GM12878 (cell line): ENCODE results near the gene LDLRAD3. TPM values are rescaled to one million over a fixed set of nuclear protein-coding genes. Genes with fewer than 3 reads are reported as not detected.

Source experiments
- ATAC-seq: fragments of 200-7000 bp; cut with Tn5 transposase; 3 replicates; pipeline ENCODE4 v1.9.1; 2020; ENCODE audit warnings: mild to moderate bottlenecking, moderate library complexity
- BruUV-seq: library from RNA; stranded (reverse); fragments of 400-500 nt; replicated peaks from 2 replicates; lab custom pipeline; 2021; lab: Mats Ljungman, UMichigan
- CTCF ChIA-PET: fragments of 300-600 bp; sonication (Branson Sonifier 250); formaldehyde crosslinking; extraction: SDS; loops from one replicate; lab custom pipeline; 2021; ENCODE audit warnings: inconsistent platforms; lab: Yijun Ruan, JAX
- POLR2A ChIA-PET: fragments of 350-600 bp; formaldehyde crosslinking; extraction: SDS; loops from one replicate; lab custom pipeline; 2021; ENCODE audit warnings: inconsistent platforms; lab: Charles Lee
- RAD21 ChIA-PET: fragments of 300-600 bp; sonication (Branson Sonifier 250); formaldehyde crosslinking; loops from one replicate; lab custom pipeline; 2023; ENCODE audit warnings: antibody characterized with exemption; ENCODE audit not compliant: unreplicated experiment; lab: Charles Lee
- SMC1A ChIA-PET: fragments of 300-600 bp; sonication (Branson Sonifier 250); formaldehyde crosslinking; loops from one replicate; lab custom pipeline; 2023; ENCODE audit not compliant: unreplicated experiment, uncharacterized antibody; lab: Charles Lee
- DNase-seq: peaks from one replicate; pipeline ENCODE4 v3.0.0-alpha.2; 2011; ENCODE audit warnings: low read depth, low spot score
- FAIRE-seq: peaks from 3 replicates; lab custom pipeline; 2011; peaks lifted over from hg19 to GRCh38; lab: Jason Lieb, UNC
- H2AFZ ChIP-seq: 2 replicates; pipeline ENCODE4 v1.6.0; 2011; ENCODE audit warnings: low read depth, low read length, control low read depth; ENCODE audit not compliant: control insufficient read depth
- H3K27ac ChIP-seq: 2 replicates; pipeline ENCODE4 v1.5.1; 2011; ENCODE audit warnings: control low read depth; ENCODE audit not compliant: control insufficient read depth, insufficient read depth
- H3K27me3 ChIP-seq, 2 experiments: replicated peaks in 1 of 2; 2 replicates each; pipeline versions ENCODE4 v1.6.0 to v1.6.1; 2011; ENCODE audit warnings: low read length in 1 of 2; ENCODE audit not compliant: control insufficient read depth in 2 of 2, insufficient read depth in 2 of 2
- H3K36me3 ChIP-seq, 2 experiments: 2 replicates each; pipeline ENCODE4 v1.5.1; 2011; ENCODE audit warnings: low read length in 1 of 2; ENCODE audit not compliant: control insufficient read depth in 2 of 2, insufficient read depth in 2 of 2
- H3K4me1 ChIP-seq: 2 replicates; pipeline ENCODE4 v1.6.1; 2011; ENCODE audit warnings: mild to moderate bottlenecking, low read length, moderate library complexity, mixed read lengths; ENCODE audit not compliant: control insufficient read depth, insufficient read depth
- H3K4me2 ChIP-seq: 2 replicates; pipeline ENCODE4 v1.6.0; 2011; ENCODE audit warnings: control low read depth; ENCODE audit not compliant: control insufficient read depth, insufficient read depth
- H3K4me3 ChIP-seq: fragments of 200-600 bp; sonication (generic); 2 replicates; pipeline ENCODE4 v1.5.1; 2016
- H3K79me2 ChIP-seq: 2 replicates; pipeline ENCODE4 v1.6.0; 2011; ENCODE audit warnings: low read length; ENCODE audit not compliant: control insufficient read depth, insufficient read depth
- H3K9ac ChIP-seq: 2 replicates; pipeline ENCODE4 v1.8.0; 2011; ENCODE audit warnings: low read length, control low read depth, mixed read lengths; ENCODE audit not compliant: control insufficient read depth, insufficient read depth
- H3K9me3 ChIP-seq: replicated peaks from 3 replicates; pipeline ENCODE4 v1.5.1; 2011; ENCODE audit warnings: mild to moderate bottlenecking, low read length; ENCODE audit not compliant: control insufficient read depth, insufficient read depth
- H4K20me1 ChIP-seq: 2 replicates; pipeline ENCODE4 v1.6.0; 2011; ENCODE audit not compliant: control insufficient read depth, insufficient read depth
- IRF4 ChIP-seq: IDR thresholded peaks from 2 replicates; pipeline ENCODE4 v1.6.1; 2011; ENCODE audit warnings: low read depth, low read length
- MTA3 ChIP-seq: IDR thresholded peaks from 2 replicates; pipeline ENCODE4 v1.6.1; 2012; ENCODE audit warnings: low read length, inconsistent platforms, borderline replicate concordance
- SMC3 ChIP-seq: IDR thresholded peaks from 2 replicates; pipeline ENCODE4 v1.6.1; 2011; ENCODE audit warnings: low read length, improper control_type of control experiment, borderline replicate concordance
- SRF ChIP-seq, 2 experiments: IDR thresholded peaks; 2 replicates each; pipeline ENCODE4 v1.6.1; 2011; ENCODE audit warnings: low read depth in 2 of 2, low read length in 2 of 2, mild to moderate bottlenecking in 1 of 2, moderate library complexity in 1 of 2
- ZZZ3 ChIP-seq: IDR thresholded peaks from 2 replicates; pipeline ENCODE4 v1.6.1; 2011; ENCODE audit warnings: low read depth; ENCODE audit not compliant: control insufficient read depth, insufficient read length
- WGBS: methylation state at CpG from one replicate; pipeline ENCODE4 v1.1.6; 2016; ENCODE audit warnings: low lambda C conversion rate; ENCODE audit not compliant: insufficient replicate concordance, insufficient coverage; ENCODE audit errors: missing lambda C conversion rate; 5-methylcytosine and 5-hydroxymethylcytosine counted together
- in situ Hi-C: fragments of 300-500 bp; cut with MboI; formaldehyde crosslinking; loops from 9 replicates; pipeline ENCODE4 v1.14.3; 2018; ENCODE audit warnings: mixed read lengths
- intact Hi-C: fragments of 100-400 bp; cut with micrococcal nuclease; formaldehyde crosslinking; loops from one replicate; pipeline ENCODE4 v1.14.2; 2022; ENCODE audit not compliant: unreplicated experiment
- polyA plus RNA-seq, 11 experiments: library from polyadenylated mRNA; depleted of rRNA in 4 of 11; unstranded in 6 of 11; stranded (reverse) in 5 of 11; fragments of >200 nt; fragmentation: Nextera tagmentation in 4 of 11; fragmentation: Illumina TruSeq in 1 of 11; extraction: Ambion mirVana in 4 of 11; extraction: Trizol in 1 of 11; gene quantifications; 1 replicate in 1 of 11; 2 replicates in 10 of 11; pipeline versions ENCODE4 v1.2.1 to v1.2.3, GENCODE V29; 2011 to 2016; ENCODE audit warnings: inconsistent platforms in 2 of 11, missing spikeins in 2 of 11, low read depth in 1 of 11
- total RNA-seq, 4 experiments: library from RNA; depleted of rRNA in 3 of 4; stranded (reverse); fragments of >200 nt in 3 of 4; fragmentation: Illumina TruSeq in 1 of 4; extraction: Trizol in 1 of 4; gene quantifications; 2 replicates each; pipeline versions ENCODE4 v1.2.1 to v1.2.3, GENCODE V29; 2013 to 2021
- TF ChIP-seq, protein P1 (sequence below): IDR thresholded peaks from 2 replicates; pipeline ENCODE4 v1.6.1; 2012; ENCODE audit warnings: mild to moderate bottlenecking, low read depth, low read length
- TF ChIP-seq, protein P2 (sequence below): fragments of 450-650 bp; formaldehyde crosslinking; IDR thresholded peaks from 2 replicates; pipeline ENCODE4 v1.5.0; 2022; ENCODE audit warnings: mild to moderate bottlenecking, missing genetic modification characterization
- TF ChIP-seq, protein P3 (sequence below): fragments of 150-350 bp; IDR thresholded peaks from 2 replicates; pipeline ENCODE4 v1.6.1; 2016; ENCODE audit warnings: low read depth, low read length
- TF ChIP-seq, protein P4 (sequence below), 3 experiments: IDR thresholded peaks in 2 of 3; conservative IDR thresholded peaks in 1 of 3; 2 replicates each; pipeline ENCODE4 v1.5.1; 2011; ENCODE audit warnings: low read depth in 3 of 3, low read length in 3 of 3, mild to moderate bottlenecking in 3 of 3, control low read depth in 2 of 3, moderate library complexity in 2 of 3, inconsistent platforms in 1 of 3, mixed read lengths in 1 of 3; ENCODE audit not compliant: control insufficient read depth in 2 of 3, insufficient read depth in 1 of 3; ENCODE audit errors: extremely low read depth in 1 of 3

The LDLRAD3 gene
- total and polyA plus RNA-seq, 10 of the 15 experiments (the other 5 are each of a cell fraction or from before 2014, with no cell fraction given) = 2.5 to 17.2 (median 10.7) TPM

DNA sequence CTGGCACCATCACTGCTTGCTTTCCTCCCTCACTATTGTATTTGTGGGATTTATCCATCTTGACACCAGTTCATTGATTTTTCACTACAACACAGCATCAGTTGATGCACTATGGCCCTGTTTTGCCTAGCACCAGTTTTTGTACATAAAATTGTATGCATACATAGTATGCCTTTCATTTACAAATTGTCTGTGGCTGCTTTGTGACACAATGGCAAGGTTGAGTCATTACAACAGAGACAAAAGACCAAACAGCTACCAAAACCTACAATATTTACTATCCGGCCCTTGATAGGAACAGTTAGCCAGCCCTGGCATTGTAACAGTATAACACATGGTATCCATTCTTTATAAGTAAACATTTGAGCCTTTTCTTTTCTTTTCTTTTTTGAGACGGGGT lies 150.3 kb downstream of the LDLRAD3 start:
- BruUV-seq = no TSS peak
- DNase-seq (no peak), ATAC-seq (no peak), FAIRE-seq (no peak)
- H3K79me2 ChIP-seq = no peaks in the 10 kb centered on the region
- H3K36me3 ChIP-seq = no peaks in the 10 kb centered on the region
- peaks cover 2% of the 10 kb centered on the region in 2 experiments; a peak in 1 of 4 replicates for H3K27me3 ChIP-seq
- H3K4me3 ChIP-seq = no peak overlapping the region
- in situ Hi-C loops = no loop called here
- H3K4me2 ChIP-seq = no peak overlapping the region
- H2AFZ ChIP-seq = no peak overlapping the region
- H3K4me1 ChIP-seq = no peaks in the 10 kb centered on the region; the same call in 1 of the 2 replicates
- RAD21 ChIA-PET = no interaction called here
- no peaks in the 10 kb centered on the region; the same call in 2 of the 3 replicates for H3K9me3 ChIP-seq
- H4K20me1 ChIP-seq = no peaks in the 10 kb centered on the region
- H3K27ac ChIP-seq = no peak overlapping the region
- no peak overlapping the region for H3K9ac ChIP-seq
- intact Hi-C loops = no loop called here
- CTCF ChIA-PET = interaction anchor here (1.6 kb wide), 1 partner anchor 10 kb away, joined by 4 read pairs; no protein-coding TSS in a partner anchor
- POLR2A ChIA-PET = no interaction called here
- SMC1A ChIA-PET = no interaction called here
- 25% methylated on average over 2 of the region's 2 CpGs for WGBS
- TF ChIP-seq, protein P1, sequence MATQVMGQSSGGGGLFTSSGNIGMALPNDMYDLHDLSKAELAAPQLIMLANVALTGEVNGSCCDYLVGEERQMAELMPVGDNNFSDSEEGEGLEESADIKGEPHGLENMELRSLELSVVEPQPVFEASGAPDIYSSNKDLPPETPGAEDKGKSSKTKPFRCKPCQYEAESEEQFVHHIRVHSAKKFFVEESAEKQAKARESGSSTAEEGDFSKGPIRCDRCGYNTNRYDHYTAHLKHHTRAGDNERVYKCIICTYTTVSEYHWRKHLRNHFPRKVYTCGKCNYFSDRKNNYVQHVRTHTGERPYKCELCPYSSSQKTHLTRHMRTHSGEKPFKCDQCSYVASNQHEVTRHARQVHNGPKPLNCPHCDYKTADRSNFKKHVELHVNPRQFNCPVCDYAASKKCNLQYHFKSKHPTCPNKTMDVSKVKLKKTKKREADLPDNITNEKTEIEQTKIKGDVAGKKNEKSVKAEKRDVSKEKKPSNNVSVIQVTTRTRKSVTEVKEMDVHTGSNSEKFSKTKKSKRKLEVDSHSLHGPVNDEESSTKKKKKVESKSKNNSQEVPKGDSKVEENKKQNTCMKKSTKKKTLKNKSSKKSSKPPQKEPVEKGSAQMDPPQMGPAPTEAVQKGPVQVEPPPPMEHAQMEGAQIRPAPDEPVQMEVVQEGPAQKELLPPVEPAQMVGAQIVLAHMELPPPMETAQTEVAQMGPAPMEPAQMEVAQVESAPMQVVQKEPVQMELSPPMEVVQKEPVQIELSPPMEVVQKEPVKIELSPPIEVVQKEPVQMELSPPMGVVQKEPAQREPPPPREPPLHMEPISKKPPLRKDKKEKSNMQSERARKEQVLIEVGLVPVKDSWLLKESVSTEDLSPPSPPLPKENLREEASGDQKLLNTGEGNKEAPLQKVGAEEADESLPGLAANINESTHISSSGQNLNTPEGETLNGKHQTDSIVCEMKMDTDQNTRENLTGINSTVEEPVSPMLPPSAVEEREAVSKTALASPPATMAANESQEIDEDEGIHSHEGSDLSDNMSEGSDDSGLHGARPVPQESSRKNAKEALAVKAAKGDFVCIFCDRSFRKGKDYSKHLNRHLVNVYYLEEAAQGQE = no peak
- TF ChIP-seq, protein P2, sequence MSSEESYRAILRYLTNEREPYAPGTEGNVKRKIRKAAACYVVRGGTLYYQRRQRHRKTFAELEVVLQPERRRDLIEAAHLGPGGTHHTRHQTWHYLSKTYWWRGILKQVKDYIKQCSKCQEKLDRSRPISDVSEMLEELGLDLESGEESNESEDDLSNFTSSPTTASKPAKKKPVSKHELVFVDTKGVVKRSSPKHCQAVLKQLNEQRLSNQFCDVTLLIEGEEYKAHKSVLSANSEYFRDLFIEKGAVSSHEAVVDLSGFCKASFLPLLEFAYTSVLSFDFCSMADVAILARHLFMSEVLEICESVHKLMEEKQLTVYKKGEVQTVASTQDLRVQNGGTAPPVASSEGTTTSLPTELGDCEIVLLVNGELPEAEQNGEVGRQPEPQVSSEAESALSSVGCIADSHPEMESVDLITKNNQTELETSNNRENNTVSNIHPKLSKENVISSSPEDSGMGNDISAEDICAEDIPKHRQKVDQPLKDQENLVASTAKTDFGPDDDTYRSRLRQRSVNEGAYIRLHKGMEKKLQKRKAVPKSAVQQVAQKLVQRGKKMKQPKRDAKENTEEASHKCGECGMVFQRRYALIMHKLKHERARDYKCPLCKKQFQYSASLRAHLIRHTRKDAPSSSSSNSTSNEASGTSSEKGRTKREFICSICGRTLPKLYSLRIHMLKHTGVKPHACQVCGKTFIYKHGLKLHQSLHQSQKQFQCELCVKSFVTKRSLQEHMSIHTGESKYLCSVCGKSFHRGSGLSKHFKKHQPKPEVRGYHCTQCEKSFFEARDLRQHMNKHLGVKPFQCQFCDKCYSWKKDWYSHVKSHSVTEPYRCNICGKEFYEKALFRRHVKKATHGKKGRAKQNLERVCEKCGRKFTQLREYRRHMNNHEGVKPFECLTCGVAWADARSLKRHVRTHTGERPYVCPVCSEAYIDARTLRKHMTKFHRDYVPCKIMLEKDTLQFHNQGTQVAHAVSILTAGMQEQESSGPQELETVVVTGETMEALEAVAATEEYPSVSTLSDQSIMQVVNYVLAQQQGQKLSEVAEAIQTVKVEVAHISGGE (CRISPR knock-in tag) = no peak
- TF ChIP-seq MTA3 = no peak
- TF ChIP-seq, protein P3, sequence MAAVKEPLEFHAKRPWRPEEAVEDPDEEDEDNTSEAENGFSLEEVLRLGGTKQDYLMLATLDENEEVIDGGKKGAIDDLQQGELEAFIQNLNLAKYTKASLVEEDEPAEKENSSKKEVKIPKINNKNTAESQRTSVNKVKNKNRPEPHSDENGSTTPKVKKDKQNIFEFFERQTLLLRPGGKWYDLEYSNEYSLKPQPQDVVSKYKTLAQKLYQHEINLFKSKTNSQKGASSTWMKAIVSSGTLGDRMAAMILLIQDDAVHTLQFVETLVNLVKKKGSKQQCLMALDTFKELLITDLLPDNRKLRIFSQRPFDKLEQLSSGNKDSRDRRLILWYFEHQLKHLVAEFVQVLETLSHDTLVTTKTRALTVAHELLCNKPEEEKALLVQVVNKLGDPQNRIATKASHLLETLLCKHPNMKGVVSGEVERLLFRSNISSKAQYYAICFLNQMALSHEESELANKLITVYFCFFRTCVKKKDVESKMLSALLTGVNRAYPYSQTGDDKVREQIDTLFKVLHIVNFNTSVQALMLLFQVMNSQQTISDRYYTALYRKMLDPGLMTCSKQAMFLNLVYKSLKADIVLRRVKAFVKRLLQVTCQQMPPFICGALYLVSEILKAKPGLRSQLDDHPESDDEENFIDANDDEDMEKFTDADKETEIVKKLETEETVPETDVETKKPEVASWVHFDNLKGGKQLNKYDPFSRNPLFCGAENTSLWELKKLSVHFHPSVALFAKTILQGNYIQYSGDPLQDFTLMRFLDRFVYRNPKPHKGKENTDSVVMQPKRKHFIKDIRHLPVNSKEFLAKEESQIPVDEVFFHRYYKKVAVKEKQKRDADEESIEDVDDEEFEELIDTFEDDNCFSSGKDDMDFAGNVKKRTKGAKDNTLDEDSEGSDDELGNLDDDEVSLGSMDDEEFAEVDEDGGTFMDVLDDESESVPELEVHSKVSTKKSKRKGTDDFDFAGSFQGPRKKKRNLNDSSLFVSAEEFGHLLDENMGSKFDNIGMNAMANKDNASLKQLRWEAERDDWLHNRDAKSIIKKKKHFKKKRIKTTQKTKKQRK = no peak
- TF ChIP-seq, protein P4, sequence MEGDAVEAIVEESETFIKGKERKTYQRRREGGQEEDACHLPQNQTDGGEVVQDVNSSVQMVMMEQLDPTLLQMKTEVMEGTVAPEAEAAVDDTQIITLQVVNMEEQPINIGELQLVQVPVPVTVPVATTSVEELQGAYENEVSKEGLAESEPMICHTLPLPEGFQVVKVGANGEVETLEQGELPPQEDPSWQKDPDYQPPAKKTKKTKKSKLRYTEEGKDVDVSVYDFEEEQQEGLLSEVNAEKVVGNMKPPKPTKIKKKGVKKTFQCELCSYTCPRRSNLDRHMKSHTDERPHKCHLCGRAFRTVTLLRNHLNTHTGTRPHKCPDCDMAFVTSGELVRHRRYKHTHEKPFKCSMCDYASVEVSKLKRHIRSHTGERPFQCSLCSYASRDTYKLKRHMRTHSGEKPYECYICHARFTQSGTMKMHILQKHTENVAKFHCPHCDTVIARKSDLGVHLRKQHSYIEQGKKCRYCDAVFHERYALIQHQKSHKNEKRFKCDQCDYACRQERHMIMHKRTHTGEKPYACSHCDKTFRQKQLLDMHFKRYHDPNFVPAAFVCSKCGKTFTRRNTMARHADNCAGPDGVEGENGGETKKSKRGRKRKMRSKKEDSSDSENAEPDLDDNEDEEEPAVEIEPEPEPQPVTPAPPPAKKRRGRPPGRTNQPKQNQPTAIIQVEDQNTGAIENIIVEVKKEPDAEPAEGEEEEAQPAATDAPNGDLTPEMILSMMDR (IDR thresholded peaks at IDR 0.05 in 2 of 3, conservative IDR thresholded peaks at IDR 0.05 in 1 of 3; ENCODE audit: control insufficient read depth in 2 of 3, extremely low read depth in 1 of 3, insufficient read depth in 1 of 3, low read depth in 3 of 3, low read length in 3 of 3) = no peak
- TF ChIP-seq SRF (IDR thresholded peaks at IDR 0.05; ENCODE audit: low read depth in 2 of 2, low read length in 2 of 2) = no peak
- no peak for TF ChIP-seq SMC3
- TF ChIP-seq ZZZ3 = no peak
- no peak for TF ChIP-seq IRF4
